HG03442 (cell line): ENCODE measurements around the gene MYCN.
"Not testable (repeated sequence)": the region's sequence is repeated elsewhere in the genome, so short reads cannot be mapped to it uniquely, and the experiment has no call there.

Experiments used
- ATAC-seq: cut with Tn5 transposase; IDR thresholded peaks from one replicate; pipeline ENCODE4 v1.9.1; 2021; ENCODE audit warnings: mild to moderate bottlenecking, moderate library complexity; ENCODE audit not compliant: unreplicated experiment

Gene MYCN

DNA sequence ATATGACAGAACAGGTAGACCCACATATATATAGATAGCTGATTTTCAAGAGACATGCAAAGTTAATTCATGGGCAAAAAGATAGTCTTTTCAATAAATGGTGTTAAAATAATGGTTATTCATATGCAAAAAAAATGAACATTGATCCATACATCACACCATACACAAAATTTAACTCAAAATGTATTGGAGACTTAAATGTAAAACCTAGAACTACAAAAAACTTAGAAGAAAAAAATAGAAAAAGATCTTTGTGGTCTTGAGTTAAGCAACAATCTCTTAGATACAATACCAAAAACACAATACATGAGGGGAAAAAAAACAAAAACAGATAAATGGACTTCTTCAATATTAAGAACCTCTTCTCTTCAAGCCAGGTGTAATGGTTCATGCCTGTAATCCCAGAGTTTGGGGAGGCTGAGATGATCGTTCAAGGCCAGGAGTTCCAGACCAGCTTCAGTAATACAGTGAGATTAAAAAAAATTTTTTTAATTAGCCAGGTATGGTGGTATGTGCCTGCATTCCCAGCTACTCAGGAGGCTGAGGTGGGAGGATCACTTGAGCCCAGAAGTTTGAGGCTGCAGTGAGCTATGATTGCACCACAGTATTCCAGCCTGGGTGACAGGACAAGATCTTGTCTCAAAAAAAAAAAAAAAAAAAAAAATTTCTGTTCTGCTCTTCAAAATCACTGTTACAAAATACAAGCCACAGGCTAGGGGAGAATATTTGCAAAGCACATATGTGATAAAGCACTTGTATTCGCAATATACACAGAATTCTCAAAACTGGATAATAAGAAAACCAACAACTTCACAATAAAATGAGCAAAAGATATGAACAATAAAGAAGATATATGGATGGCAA lies 32.7 kb upstream of the MYCN start:
- no peak for ATAC-seq

DNA sequence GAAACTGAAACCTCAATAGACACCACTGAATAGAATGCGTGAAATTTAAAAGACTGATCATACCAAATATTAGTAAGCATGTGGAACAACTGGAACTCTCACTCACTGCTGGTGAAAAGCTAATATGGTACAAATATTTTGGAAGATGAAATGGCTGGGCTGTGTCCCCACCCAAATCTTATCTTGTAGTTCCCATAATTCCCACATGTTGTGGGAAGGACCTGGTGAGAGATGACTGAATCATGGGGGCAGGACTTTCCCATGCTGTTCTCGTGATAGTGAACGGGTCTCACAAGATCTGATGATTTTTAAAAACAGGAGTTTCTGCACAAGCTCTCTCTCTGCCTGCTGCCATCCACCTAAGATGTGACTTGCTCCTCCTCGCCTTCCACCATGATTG lies 32.0 kb upstream of the MYCN start:
- ATAC-seq: no peak

DNA sequence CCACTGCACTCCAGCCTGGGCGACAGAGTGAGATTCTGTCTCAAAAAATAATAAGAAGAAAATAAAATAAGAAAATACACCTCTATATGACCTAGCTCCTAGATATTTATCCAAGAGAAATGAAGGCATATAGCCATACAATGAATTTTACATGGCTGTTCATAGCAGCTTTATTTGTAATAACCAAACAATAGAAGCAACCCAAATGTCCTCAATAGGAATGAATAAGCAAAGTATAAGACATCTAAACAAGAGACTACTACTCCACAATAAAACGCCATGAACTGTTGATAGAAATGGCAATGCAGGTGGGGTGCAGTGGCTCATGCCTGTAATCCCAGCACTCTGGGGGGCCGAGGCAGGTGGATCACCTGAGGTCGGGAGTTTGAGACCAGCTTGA lies 31.2 kb upstream of the MYCN start:
- ATAC-seq: no peak

- ATAC-seq: no peak
Measured at GRCh38 chr2:15909736-15910135, 30.6 kb upstream of the MYCN start.

GRCh38 chr2:15911270-15911669 lies 29.1 kb upstream of the MYCN start:
- ATAC-seq: not testable (repeated sequence)

GRCh38 chr2:15911686-15912085 lies 28.7 kb upstream of the MYCN start:
- no peak for ATAC-seq

DNA sequence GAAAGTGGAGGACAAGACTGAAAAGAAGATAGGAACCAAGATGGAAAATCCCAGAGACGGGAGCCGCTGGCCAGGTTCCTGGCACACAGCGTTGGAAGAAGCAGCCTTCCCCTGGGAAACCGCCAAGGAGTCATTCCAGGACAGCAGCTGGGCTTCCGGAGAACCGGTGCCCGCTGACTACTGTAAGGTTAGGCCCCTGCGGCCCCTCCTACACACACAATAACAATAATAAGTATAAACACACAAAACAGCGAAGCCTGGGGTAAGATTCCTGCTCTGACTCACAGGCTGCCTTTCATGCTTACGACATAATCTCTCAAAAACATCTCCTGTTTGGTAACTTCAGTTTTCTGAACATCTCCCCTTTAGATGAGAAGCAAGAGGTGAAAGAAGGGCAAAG lies 28.1 kb upstream of the MYCN start:
- no peak for ATAC-seq

- ATAC-seq: no peak
Measured at GRCh38 chr2:15913146-15913545, 27.2 kb upstream of the MYCN start.

DNA sequence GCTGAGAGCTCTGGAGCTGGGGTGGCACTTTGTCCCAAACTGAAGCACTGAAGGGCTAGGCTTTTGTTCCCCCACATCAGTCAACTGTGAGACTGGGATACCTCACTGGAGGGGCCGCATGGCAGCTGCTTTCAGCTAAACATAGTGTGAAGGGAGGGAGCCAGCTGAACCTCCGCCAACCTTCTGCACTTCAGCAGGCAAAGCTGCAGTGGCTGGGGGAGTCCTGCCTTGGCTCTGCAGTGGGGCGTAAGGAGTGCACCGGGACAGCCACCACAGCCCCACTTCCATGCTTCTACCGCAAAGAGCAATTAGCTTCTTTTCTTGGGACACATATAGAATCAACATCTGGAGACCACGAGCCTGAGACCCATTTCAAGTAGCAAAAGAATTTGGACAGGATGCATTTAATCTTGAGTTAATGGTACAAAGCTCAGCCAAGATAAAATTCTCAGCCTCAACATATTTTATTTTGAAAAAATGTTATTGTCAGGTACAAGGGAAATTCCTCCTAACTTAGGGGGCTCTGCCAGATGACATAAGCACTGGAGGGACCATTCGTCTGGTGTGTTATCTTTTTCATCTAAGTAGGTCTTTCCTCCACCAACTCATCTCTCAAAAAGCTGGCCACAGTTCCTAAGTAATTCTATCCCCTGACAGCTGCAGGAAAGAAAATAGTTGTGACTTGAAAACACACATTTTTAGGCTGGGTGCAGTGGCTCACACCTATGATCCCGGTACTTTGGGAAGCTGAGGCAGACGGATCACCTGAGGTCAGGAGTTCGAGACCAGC lies 25.6 kb upstream of the MYCN start:
- ATAC-seq: no peak

DNA sequence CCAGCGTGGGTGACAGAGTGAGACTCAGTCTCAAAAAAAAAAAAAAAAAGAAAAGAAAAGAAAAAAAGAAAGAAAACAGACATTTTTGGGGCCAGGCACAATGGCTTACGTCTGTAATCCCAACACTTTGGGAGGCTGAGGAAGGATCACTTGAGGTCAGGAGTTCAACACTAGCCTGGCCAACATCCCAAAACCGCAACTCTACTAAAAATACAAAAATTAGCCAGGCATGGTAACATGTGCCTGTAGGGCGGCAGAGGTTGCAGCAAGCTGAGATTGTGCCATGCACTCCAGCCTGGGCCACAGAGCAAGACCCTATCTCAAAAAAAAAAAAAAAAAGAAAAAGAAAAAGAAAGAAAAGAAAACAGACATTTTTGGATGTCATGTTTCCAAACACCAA lies 24.8 kb upstream of the MYCN start:
- not testable (repeated sequence) for ATAC-seq

- ATAC-seq: no peak
Measured at GRCh38 chr2:15916336-15916735, 24.0 kb upstream of the MYCN start.

DNA sequence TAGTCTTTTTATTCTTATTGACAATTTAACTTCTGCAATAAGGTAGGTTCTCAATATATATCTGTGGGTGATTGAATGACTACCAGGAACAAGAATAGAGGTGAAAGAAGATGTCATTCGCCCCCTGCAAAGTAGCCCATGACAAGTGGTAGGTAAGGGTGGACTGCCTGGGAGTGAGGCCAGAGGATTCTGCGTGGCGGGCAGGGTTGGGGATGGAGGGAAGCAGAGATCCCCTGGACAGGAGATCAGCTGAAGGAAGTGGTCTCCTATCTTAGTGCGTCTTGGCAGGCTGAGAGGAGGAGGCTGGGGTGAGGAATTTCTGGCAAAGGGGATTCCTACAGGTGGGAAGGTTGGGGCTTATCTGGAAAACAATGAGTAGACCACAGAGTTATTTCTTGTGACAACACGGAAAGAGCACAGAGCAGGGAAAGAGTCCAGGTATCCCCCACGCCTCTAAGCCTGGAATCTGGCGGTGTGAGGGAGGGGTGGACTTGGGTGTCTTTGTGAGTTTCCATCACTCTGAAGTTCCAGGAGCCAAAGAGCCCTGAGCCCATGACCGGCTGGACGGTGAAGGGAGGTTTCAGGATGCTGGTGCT lies 21.5 kb upstream of the MYCN start:
- no peak for ATAC-seq

- ATAC-seq: no peak
Measured at GRCh38 chr2:15919716-15920434, 20.5 kb upstream of the MYCN start.

- ATAC-seq: no peak
Measured at GRCh38 chr2:15920696-15921095, 19.7 kb upstream of the MYCN start.

DNA sequence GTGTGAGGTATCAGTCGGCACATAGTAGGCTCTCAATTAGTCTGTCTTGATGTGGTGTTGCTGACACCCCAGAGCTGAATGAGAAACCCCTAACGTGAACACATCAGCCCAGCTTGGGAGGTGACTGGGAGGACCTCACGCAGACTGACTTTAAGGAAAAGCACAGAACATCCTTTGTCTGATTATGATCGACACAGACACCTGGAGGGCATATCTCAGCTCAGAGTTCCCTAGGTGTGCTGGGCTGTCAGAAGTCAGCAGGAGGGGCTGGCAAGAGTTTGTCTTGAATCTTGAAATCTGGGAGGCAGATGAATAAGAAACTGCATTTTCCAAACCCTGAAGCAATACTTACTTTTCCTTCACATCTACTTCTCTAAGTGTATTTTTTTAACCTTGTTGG lies 16.8 kb upstream of the MYCN start:
- ATAC-seq: no peak

GRCh38 chr2:15925819-15926218 lies 14.5 kb upstream of the MYCN start:
- no peak for ATAC-seq

DNA sequence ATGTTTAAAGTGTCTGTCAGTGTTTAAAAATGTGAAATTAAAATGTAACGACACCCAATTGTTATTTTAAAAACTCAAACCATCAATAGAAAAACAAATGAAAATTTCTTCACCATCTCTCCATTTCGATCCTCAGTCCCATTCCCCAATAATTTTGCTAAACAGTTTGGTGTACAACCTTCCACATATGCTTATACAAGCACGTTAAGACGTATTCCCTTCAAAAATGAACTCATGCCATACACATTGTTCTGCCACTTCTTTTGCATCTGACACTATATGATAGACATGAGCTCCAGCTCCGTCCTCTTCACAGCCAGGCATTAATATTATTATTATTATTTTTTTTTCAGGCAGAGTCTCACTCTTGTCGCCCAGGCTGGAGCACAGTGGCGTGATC lies 14.1 kb upstream of the MYCN start:
- ATAC-seq: no peak

DNA sequence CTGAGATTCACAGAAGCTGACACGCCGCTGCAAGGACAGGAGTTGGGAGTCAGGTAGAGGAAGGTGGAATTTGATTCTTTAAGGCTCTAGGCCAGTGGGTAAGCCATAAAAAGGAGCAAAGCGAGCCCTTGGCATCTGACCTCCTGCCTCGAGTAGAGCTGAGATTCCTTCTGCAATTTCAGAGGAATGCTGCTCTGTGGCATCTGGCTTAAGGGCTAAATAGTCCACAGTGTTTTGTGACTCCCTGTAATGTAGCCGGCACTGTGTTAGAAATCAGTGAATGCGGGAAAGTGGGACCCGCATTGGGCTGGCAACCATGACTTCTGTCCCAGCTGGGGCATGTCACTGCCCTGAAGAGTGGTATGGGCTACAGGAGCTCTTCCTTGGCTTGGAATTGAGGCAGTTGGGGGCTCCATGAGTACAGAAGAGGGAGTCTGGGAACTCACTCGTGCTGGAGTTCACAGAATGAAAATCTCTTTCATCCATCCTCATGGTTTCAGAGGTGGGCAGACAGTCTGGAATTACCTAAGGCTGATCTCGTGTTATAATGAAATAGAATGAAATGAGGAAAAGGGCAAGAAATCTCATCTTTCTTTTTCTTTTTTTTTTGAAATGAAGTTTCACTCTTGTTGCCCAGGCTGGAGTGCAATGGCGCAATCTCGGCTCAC lies 12.7 kb upstream of the MYCN start:
- ATAC-seq: no peak

DNA sequence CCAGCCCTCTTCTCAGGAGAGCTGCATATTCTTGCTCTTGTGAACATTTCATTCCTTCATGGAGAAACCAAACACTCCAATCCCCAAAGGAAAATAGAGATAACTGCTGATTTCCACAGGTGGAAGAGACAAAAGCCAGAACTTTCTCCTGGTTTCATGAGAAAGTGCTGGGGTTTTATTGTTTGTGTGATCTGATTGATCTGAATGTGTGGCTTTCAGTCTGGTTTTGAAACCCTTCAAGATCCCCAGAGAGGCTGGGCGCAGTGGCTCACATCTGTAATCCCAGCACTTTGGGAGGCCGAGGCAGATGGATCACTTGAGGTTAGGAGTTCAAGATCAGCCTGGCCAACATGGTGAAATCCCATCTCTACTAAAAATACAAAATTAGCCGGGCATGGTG lies 11.3 kb upstream of the MYCN start:
- not testable (repeated sequence) for ATAC-seq

DNA sequence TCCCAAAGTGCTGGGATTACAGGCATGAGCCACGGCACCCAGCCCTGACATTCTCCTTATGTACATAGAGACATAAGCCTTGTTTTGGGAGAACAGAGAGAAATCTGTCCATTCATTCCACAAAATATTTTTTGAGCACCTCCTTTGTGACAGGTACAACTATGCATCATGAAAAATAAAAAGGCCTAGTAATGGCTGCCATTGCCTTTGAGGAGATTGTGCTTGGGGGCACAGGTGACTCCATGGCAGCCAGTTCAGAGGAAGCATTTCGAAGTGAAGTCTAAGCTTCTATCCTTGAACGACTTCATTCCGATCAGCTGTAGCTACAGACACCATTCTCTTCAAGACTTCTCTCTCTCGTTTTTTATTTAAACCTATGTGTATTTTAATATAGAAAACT lies 10.5 kb upstream of the MYCN start:
- no peak for ATAC-seq
